ENCODE results near the gene MARCHF3.

DNA sequence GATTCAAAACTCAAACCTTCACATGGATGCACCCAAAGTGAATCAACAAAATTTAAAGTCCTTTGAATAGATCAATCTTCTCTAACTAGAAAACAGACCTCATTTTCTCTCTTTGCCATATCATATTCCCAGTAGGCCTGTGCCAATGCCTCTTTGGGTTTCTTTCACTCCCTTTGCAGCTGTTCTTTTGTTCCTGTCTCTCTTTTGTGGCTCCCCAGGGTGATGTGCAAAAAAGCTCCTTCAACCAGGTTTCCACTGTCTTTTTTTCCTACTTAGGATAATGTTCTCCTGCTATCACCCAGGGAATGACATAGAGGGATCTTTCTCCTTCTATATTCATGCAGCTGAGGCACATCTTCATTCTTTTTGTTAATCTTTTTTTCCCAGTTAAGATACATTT, 54.6 kb downstream of the MARCHF3 start:
- TF ChIP-seq POLR2A (IDR thresholded peaks at IDR 0.05; ENCODE audit: low read depth, low read length) (no peak), TAF1 (IDR thresholded peaks at IDR 0.05; ENCODE audit: borderline replicate concordance, low read depth, low read length) (no peak), POLR2AphosphoS5 (IDR thresholded peaks at IDR 0.05; ENCODE audit: low read depth, low read length) (no peak)

Measured in GM12892 (cell line).